ENCODE results near the gene CBFA2T3. TPM values are rescaled to one million over a fixed set of nuclear protein-coding genes. Genes with fewer than 3 reads are reported as not detected.

CBFA2T3 gene
- total and polyA plus RNA-seq, 4 donors = 4.7 to 11.8 (median 6.6) TPM

GRCh38 chr16:88968589-88969280 lies 8.3 kb downstream of the CBFA2T3 start:
- H3K9me3 ChIP-seq (ENCODE audit: control insufficient read depth in 4 of 4, insufficient read depth in 3 of 4, low read length in 3 of 4) = no peaks in the 10 kb centered on the region
- DNase-seq = no peak
- no peak overlapping the region for H3K27ac ChIP-seq (ENCODE audit: low read depth in 1 of 2, low read length in 1 of 2)
- H3K4me3 ChIP-seq = no peak overlapping the region
- 77 to 81% methylated on average over 31 of the region's 31 CpGs for WGBS, 2 donors
- H3K36me3 ChIP-seq (ENCODE audit: control insufficient read depth in 4 of 4, insufficient read depth in 4 of 4, low read length in 4 of 4) = no peaks in the 10 kb centered on the region
- H3K9ac ChIP-seq (ENCODE audit: insufficient read depth in 1 of 2, low read length in 2 of 2) = no peak overlapping the region
- peaks cover 0 to 13% (median 0%) of the 10 kb centered on the region in 3 donors for H3K27me3 ChIP-seq (ENCODE audit: control insufficient read depth in 3 of 3, insufficient read depth in 3 of 3, low read length in 2 of 3)
- H3K4me1 ChIP-seq (ENCODE audit: control insufficient read depth in 5 of 5, insufficient read depth in 5 of 5, low read length in 5 of 5) = peaks cover 0 to 9% (median 5%) of the 10 kb centered on the region in 5 donors
- ATAC-seq (ENCODE audit: insufficient read depth, low FRiP score) = no peak
- no peak for TF ChIP-seq CTCF (IDR thresholded peaks at IDR 0.05; ENCODE audit: control extremely low read depth, extremely low read depth)

GRCh38 chr16:88967830-88968588 lies 9.0 kb downstream of the CBFA2T3 start:
- H3K9me3 ChIP-seq (ENCODE audit: control insufficient read depth in 4 of 4, insufficient read depth in 3 of 4, low read length in 3 of 4) = no peaks in the 10 kb centered on the region
- H3K27me3 ChIP-seq (ENCODE audit: control insufficient read depth in 3 of 3, insufficient read depth in 3 of 3, low read length in 2 of 3) = peaks cover 0 to 12% (median 0%) of the 10 kb centered on the region in 3 donors
- ATAC-seq (ENCODE audit: insufficient read depth, low FRiP score) (no peak), DNase-seq (peak in 1 of 3 donors; percentile 24)
- no peak overlapping the region for H3K4me3 ChIP-seq
- WGBS, 2 donors = 29 to 39% methylated on average over 29 of the region's 29 CpGs
- no peak for TF ChIP-seq CTCF (IDR thresholded peaks at IDR 0.05; ENCODE audit: control extremely low read depth, extremely low read depth)
- peaks cover 0 to 9% (median 5%) of the 10 kb centered on the region in 5 donors for H3K4me1 ChIP-seq (ENCODE audit: control insufficient read depth in 5 of 5, insufficient read depth in 5 of 5, low read length in 5 of 5)
- no peak overlapping the region for H3K27ac ChIP-seq (ENCODE audit: low read depth in 1 of 2, low read length in 1 of 2)
- H3K36me3 ChIP-seq (ENCODE audit: control insufficient read depth in 4 of 4, insufficient read depth in 4 of 4, low read length in 4 of 4) = no peaks in the 10 kb centered on the region
- H3K9ac ChIP-seq (ENCODE audit: insufficient read depth in 1 of 2, low read length in 2 of 2) = no peak overlapping the region

GRCh38 chr16:88966986-88967829 lies 9.8 kb downstream of the CBFA2T3 start:
- Histone ChIP-seq H3K9me3 (ENCODE audit: control insufficient read depth in 4 of 4, insufficient read depth in 3 of 4, low read length in 3 of 4) (no peaks in the 10 kb centered on the region), H3K27me3 (ENCODE audit: control insufficient read depth in 3 of 3, insufficient read depth in 3 of 3, low read length in 2 of 3) (peaks cover 0 to 4% (median 0%) of the 10 kb centered on the region in 3 donors), H3K4me3 (no peak overlapping the region), H3K4me1 (ENCODE audit: control insufficient read depth in 5 of 5, insufficient read depth in 5 of 5, low read length in 5 of 5) (peaks cover 0 to 5% (median under 1%) of the 10 kb centered on the region in 5 donors), H3K36me3 (ENCODE audit: control insufficient read depth in 4 of 4, insufficient read depth in 4 of 4, low read length in 4 of 4) (no peaks in the 10 kb centered on the region), H3K9ac (ENCODE audit: insufficient read depth in 1 of 2, low read length in 2 of 2) (no peak overlapping the region), H3K27ac (ENCODE audit: low read depth in 1 of 2, low read length in 1 of 2) (no peak overlapping the region)
- no peak for TF ChIP-seq CTCF (IDR thresholded peaks at IDR 0.05; ENCODE audit: control extremely low read depth, extremely low read depth)
- no peak for DNase-seq
- WGBS, 2 donors = 40 to 65% methylated on average over 47 of the region's 47 CpGs
- ATAC-seq (ENCODE audit: insufficient read depth, low FRiP score) = no peak
